ENCODE results near the gene PRPF19. TPM values are rescaled to one million over a fixed set of nuclear protein-coding genes. Genes with fewer than 3 reads are reported as not detected.

PRPF19 gene
- total RNA-seq, 2 experiments from 2014 or later, result 120 to 153 TPM

DNA sequence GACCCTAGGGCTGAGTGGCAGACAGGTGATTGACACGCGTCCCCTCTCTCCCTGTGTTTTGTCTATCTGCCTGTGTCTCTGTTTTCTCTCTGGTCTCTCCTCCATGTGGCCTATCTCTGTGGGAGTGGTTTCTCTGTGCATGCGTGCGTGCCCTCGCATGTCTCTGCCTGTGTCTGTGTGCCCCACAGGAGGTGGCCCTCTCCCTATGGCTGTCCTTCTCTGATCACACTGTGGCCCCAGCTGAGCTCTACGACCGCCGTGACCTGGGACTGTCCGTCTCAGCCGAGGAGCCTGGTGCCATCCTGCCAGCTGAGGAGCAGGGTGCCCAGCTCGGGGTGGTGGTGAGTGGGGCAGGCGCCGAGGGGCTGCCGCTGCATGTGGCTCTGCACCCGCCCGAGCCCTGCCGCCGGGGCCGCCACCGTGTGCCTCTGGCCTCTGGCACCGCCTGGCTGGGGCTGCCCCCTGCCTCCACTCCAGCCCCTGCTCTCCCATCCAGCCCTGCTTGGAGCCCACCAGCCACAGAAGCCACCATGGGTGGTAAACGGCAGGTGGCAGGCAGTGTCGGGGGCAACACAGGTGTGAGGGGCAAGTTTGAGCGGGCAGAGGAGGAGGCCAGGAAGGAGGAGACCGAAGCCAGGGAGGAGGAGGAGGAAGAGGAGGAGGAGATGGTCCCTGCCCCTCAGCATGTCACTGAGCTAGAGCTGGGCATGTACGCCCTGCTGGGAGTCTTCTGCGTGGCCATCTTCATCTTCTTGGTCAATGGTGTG lies 29.5 kb upstream of the PRPF19 start:
- BruUV-seq (replicated peaks), result no TSS peak
- CTCF ChIA-PET (ENCODE audit: unreplicated experiment), result interaction anchor here (0.7 kb wide), 1 partner anchor 20 kb away, joined by 4 read pairs; no protein-coding TSS in a partner anchor
- Histone ChIP-seq H3K36me3 (ENCODE audit: insufficient read depth, low read length) (peaks cover 7% of the 10 kb centered on the region; the same call in 1 of the 2 replicates), H3K4me3 (ENCODE audit: low read depth, low read length, poor library complexity, severe bottlenecking) (no peak overlapping the region), H3K79me2 (ENCODE audit: insufficient read depth, low read depth, low read length) (no peaks in the 10 kb centered on the region), H3K4me1 (ENCODE audit: insufficient read depth, low read length, poor library complexity, severe bottlenecking) (peaks cover 31% of the 10 kb centered on the region), H3K9me3 (ENCODE audit: low read length) (no peaks in the 10 kb centered on the region), H3K27ac (ENCODE audit: low read depth, low read length, poor library complexity, severe bottlenecking) (no peak overlapping the region), H2AFZ (ENCODE audit: low read length) (no peak overlapping the region), H4K20me1 (ENCODE audit: insufficient read depth, low read length) (no peaks in the 10 kb centered on the region), H3K9me2 (ENCODE audit: insufficient read depth, low read length) (no peaks in the 10 kb centered on the region), H3K4me2 (ENCODE audit: low read length) (no peak overlapping the region)
- no peak for DNase-seq (ENCODE audit: low spot score)
- no peak for TF ChIP-seq EZH2phosphoT487 (IDR thresholded peaks at IDR 0.05; ENCODE audit: borderline replicate concordance, low read depth, low read length)
- no peak for TF ChIP-seq CTCF (conservative IDR thresholded peaks at IDR 0.05; ENCODE audit: low read length)
- POLR2A ChIA-PET, result interaction anchor here (1.4 kb wide), 1 partner anchor 20 kb away, joined by 3 read pairs; no protein-coding TSS in a partner anchor
- intact Hi-C loops (cut with micrococcal nuclease; ENCODE audit: unreplicated experiment), result no loop called here

DNA sequence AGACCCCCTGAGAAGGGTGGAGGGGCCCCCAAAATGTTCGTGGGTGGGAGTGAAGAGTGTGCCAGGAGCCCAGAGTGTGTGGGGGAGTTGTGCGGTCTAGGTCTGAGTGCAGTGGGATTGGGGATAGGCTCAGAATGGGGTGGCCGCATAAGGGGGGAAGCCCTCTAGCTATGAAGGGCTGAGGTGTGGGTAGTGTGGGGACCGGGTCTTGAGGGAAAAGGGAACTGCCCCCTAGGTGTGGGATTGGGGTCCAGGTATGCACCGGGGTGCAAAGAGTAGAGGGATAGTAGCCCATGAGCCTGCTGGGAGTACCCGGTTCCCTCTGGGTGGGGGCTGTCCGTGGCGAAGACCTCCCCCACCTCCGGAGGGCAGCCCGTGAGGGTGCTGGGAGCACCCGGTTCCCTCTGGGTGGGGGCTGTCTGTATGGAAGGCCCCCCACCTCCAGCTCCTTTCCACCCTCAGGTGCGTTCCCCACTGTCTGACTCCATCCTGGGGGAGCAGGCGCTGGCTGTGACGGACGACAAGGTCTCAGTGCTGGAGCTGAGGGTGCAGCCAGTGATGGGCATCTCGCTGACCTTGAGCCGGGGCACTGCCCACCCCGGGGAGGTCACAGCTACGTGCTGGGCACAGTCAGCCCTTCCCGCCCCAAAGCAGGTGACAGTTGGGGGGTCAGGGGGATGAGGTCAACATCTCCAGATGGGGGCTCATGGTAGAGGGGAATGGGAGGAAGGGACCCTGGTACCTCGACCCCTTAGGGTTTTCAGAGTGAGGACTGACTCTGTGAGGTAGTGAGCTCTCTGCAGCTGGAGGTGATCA lies 28.6 kb upstream of the PRPF19 start:
- CTCF ChIA-PET (ENCODE audit: unreplicated experiment), result interaction anchor here (0.7 kb wide), 1 partner anchor 19 kb away, joined by 4 read pairs; no protein-coding TSS in a partner anchor
- H3K27ac ChIP-seq (ENCODE audit: low read depth, low read length, poor library complexity, severe bottlenecking), result no peak overlapping the region
- POLR2A ChIA-PET, result interaction anchor here (1.4 kb wide), 1 partner anchor 19 kb away, joined by 3 read pairs; no protein-coding TSS in a partner anchor

More for the DNA sequence above, 28.6 kb upstream of the PRPF19 start:
- Histone ChIP-seq H3K79me2 (ENCODE audit: insufficient read depth, low read depth, low read length) (no peaks in the 10 kb centered on the region), H3K4me1 (ENCODE audit: insufficient read depth, low read length, poor library complexity, severe bottlenecking) (peaks cover 29% of the 10 kb centered on the region), H4K20me1 (ENCODE audit: insufficient read depth, low read length) (no peaks in the 10 kb centered on the region), H3K4me3 (ENCODE audit: low read depth, low read length, poor library complexity, severe bottlenecking) (no peak overlapping the region), H3K9me3 (ENCODE audit: low read length) (no peaks in the 10 kb centered on the region), H3K9me2 (ENCODE audit: insufficient read depth, low read length) (no peaks in the 10 kb centered on the region), H3K36me3 (ENCODE audit: insufficient read depth, low read length) (peaks cover 7% of the 10 kb centered on the region; the same call in 1 of the 2 replicates), H2AFZ (ENCODE audit: low read length) (no peak overlapping the region), H3K4me2 (ENCODE audit: low read length) (no peak overlapping the region)
- BruUV-seq (replicated peaks), result no TSS peak
- intact Hi-C loops (cut with micrococcal nuclease; ENCODE audit: unreplicated experiment), result no loop called here
- no peak for DNase-seq (ENCODE audit: low spot score)
- TF ChIP-seq CTCF (conservative IDR thresholded peaks at IDR 0.05; ENCODE audit: low read length), result no peak
- TF ChIP-seq EZH2phosphoT487 (IDR thresholded peaks at IDR 0.05; ENCODE audit: borderline replicate concordance, low read depth, low read length), result no peak

Measured in OCI-LY7 (cell line).